Mesenchymal stem cell (in vitro differentiated cells and primary cell): Measurements from ENCODE around the gene PRTN3.

Experiments
- DNase-seq: peaks from one replicate; pipeline ENCODE4 v3.0.0-alpha.2; 2013
- H2AFZ ChIP-seq: one replicate; pipeline ENCODE4 v1.6.1; 2013; ENCODE audit warnings: low read depth, mild to moderate bottlenecking, control low read depth, inconsistent platforms, low read length, moderate library complexity
- H2AK5ac ChIP-seq: 2 replicates; pipeline ENCODE4 v1.6.1; 2013; ENCODE audit warnings: low read length, moderate library complexity, mild to moderate bottlenecking, inconsistent platforms; ENCODE audit not compliant: severe bottlenecking
- H2BK120ac ChIP-seq: one replicate; pipeline ENCODE4 v1.6.1; 2013; ENCODE audit warnings: low read depth, mild to moderate bottlenecking, inconsistent platforms, low read length, moderate library complexity
- H2BK12ac ChIP-seq, 2 experiments: one replicate each; pipeline ENCODE4 v1.6.1; 2013; ENCODE audit warnings: inconsistent platforms in 2 of 2, low read length in 2 of 2, mild to moderate bottlenecking in 2 of 2, moderate library complexity in 2 of 2, control low read depth in 1 of 2
- H2BK15ac ChIP-seq: one replicate; pipeline ENCODE4 v1.6.1; 2013; ENCODE audit warnings: mild to moderate bottlenecking, low read depth, inconsistent platforms; ENCODE audit not compliant: poor library complexity, severe bottlenecking
- H2BK5ac ChIP-seq: 2 replicates; pipeline ENCODE4 v1.6.1; 2013; ENCODE audit warnings: low read depth, mild to moderate bottlenecking, low read length, control low read depth, inconsistent platforms; ENCODE audit not compliant: poor library complexity, severe bottlenecking
- H3K14ac ChIP-seq, 2 experiments: one replicate each; pipeline ENCODE4 v1.6.1; 2013; ENCODE audit warnings: inconsistent platforms in 2 of 2, low read length in 2 of 2, control low read depth in 1 of 2, mild to moderate bottlenecking in 1 of 2, moderate library complexity in 1 of 2
- H3K18ac ChIP-seq, 2 experiments: one replicate each; pipeline ENCODE4 v1.6.1; 2013; ENCODE audit warnings: inconsistent platforms in 2 of 2, low read length in 2 of 2, control low read depth in 1 of 2, low read depth in 1 of 2, mild to moderate bottlenecking in 1 of 2
- H3K23ac ChIP-seq, 2 experiments: one replicate each; pipeline ENCODE4 v1.6.1; 2013; ENCODE audit warnings: inconsistent platforms in 2 of 2, low read length in 2 of 2, mild to moderate bottlenecking in 2 of 2, moderate library complexity in 2 of 2, control low read depth in 1 of 2
- H3K27ac ChIP-seq: 2 replicates; pipeline ENCODE4 v1.5.1; 2013; ENCODE audit warnings: mild to moderate bottlenecking, moderate library complexity, low read length, control low read depth, inconsistent platforms; ENCODE audit not compliant: poor library complexity, severe bottlenecking
- H3K27me3 ChIP-seq, 2 experiments: 2 replicates each; pipeline versions ENCODE4 v1.6.1 to v1.7.0; 2013; ENCODE audit warnings: low read length in 2 of 2, mild to moderate bottlenecking in 2 of 2, moderate library complexity in 2 of 2, control low read depth in 1 of 2, inconsistent platforms in 1 of 2; ENCODE audit not compliant: control insufficient read depth in 1 of 2, insufficient read depth in 1 of 2
- H3K36me3 ChIP-seq, 2 experiments: 2 replicates each; pipeline versions ENCODE4 v1.6.1 to v1.7.0; 2013; ENCODE audit warnings: low read length in 2 of 2, control low read depth in 1 of 2, inconsistent platforms in 1 of 2, low read depth in 1 of 2, mild to moderate bottlenecking in 1 of 2; ENCODE audit not compliant: insufficient read depth in 2 of 2, control insufficient read depth in 1 of 2
- H3K4ac ChIP-seq, 2 experiments: one replicate each; pipeline ENCODE4 v1.6.1; 2013; ENCODE audit warnings: inconsistent platforms in 2 of 2, low read length in 2 of 2, mild to moderate bottlenecking in 2 of 2, moderate library complexity in 2 of 2, control low read depth in 1 of 2, low read depth in 1 of 2
- H3K4me1 ChIP-seq: 2 replicates; pipeline ENCODE4 v1.6.1; 2013; ENCODE audit warnings: low read depth, low read length, control low read depth; ENCODE audit not compliant: control insufficient read depth, insufficient read depth
- H3K4me2 ChIP-seq: 2 replicates; pipeline ENCODE4 v1.6.1; 2013; ENCODE audit warnings: low read length, mild to moderate bottlenecking, inconsistent platforms; ENCODE audit not compliant: poor library complexity, severe bottlenecking
- H3K4me3 ChIP-seq, 2 experiments: 2 replicates each; pipeline versions ENCODE4 v1.5.1 to v1.7.0; 2013; ENCODE audit warnings: low read length in 2 of 2, mild to moderate bottlenecking in 2 of 2, control low read depth in 1 of 2, low read depth in 1 of 2; ENCODE audit not compliant: insufficient read depth in 1 of 2
- H3K79me1 ChIP-seq: replicated peaks from 2 replicates; pipeline ENCODE4 v1.6.1; 2013; ENCODE audit warnings: mild to moderate bottlenecking, control low read depth, low read length, inconsistent platforms; ENCODE audit not compliant: poor library complexity, severe bottlenecking
- H3K9ac ChIP-seq: 2 replicates; pipeline ENCODE4 v1.7.0; 2013; ENCODE audit warnings: mild to moderate bottlenecking, low read length, moderate library complexity
- H3K9me3 ChIP-seq: 2 replicates; pipeline ENCODE4 v1.7.0; 2013; ENCODE audit warnings: mild to moderate bottlenecking, low read length; ENCODE audit not compliant: control insufficient read depth
- H4K8ac ChIP-seq: one replicate; pipeline ENCODE4 v1.6.1; 2013; ENCODE audit warnings: inconsistent platforms, mild to moderate bottlenecking, low read length, moderate library complexity
- H4K91ac ChIP-seq: one replicate; pipeline ENCODE4 v1.6.1; 2013; ENCODE audit warnings: mild to moderate bottlenecking, low read length, inconsistent platforms
- WGBS: methylation state at CpG from one replicate; pipeline ENCODE4 v1.1.7; 2013; ENCODE audit warnings: mixed read lengths; 5-methylcytosine and 5-hydroxymethylcytosine counted together

Gene PRTN3

GRCh38 chr19:858868-859843 is 18.4 kb downstream of the PRTN3 start, which contains the start of gene CFD:
Gene CFD, plus strand, starts transcription at chr19:859664. Its CDS starts 26 bp downstream, at chr19:859690.
- Histone ChIP-seq H3K27me3 (no peaks in the 10 kb centered on the region), H2BK5ac (no peak within 1 kb of the TSS), H2BK15ac (peak within 1 kb of the TSS; percentile 48), H2AK5ac (peak within 1 kb of the TSS; percentile 36), H3K27ac (no peak within 1 kb of the TSS), H3K4ac (no peak within 1 kb of the TSS), H3K79me1 (no peaks in the 10 kb centered on the region), H3K4me2 (peak within 1 kb of the TSS; percentile 94), H3K4me3 (peak within 1 kb of the TSS; percentile 58 to 77), H4K91ac (peak within 1 kb of the TSS; percentile 14), H4K8ac (no peak within 1 kb of the TSS), H2BK120ac (no peak within 1 kb of the TSS), H3K9ac (peak within 1 kb of the TSS; percentile 78), H3K14ac (no peak within 1 kb of the TSS), H3K4me1 (peaks cover 30% of the 10 kb centered on the region), H2BK12ac (no peak within 1 kb of the TSS), H3K36me3 (peaks cover 0 to 3% of the 10 kb centered on the region in 2 experiments), H3K9me3 (no peaks in the 10 kb centered on the region), H2AFZ (no peak within 1 kb of the TSS), H3K23ac (no peak within 1 kb of the TSS), H3K18ac (no peak within 1 kb of the TSS)
- DNase-seq, result no peak
- 73% methylated on average over 16 of the region's 24 CpGs for WGBS

DNA sequence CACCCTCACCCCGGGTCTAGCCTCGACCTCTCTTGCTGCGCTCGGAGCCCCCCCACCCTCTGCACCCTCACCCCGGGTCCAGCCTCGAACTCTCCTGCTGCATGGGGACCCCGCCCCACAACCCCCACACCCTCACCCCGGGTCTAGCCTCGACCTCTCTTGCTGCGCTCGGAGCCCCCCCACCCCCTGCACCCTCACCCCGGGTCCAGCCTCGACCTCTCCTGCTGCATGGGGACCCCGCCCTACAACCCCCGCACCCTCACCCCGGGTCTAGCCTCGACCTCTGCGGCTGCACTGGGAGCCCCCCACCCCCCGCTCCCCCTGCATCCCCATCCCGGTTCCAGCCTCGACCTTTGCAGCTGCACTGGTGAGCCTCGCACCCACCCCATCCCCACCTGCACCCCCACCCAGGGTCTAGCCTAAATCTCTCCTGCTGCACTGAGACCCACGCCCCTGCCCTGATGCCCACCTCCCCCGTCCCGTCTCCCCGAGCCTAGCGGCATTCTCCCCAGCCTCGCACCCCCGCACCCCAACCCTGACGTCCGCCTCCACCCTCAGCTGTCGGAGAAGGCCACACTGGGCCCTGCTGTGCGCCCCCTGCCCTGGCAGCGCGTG is 20.4 kb downstream of the PRTN3 start:
- H2BK12ac ChIP-seq, result peak overlapping the region in 1 of 2 experiments; percentile 58
- peak overlapping the region; percentile 19 for H4K8ac ChIP-seq
- no peak overlapping the region for H3K18ac ChIP-seq
- H3K23ac ChIP-seq, result peak overlapping the region in 1 of 2 experiments; percentile 17
- H3K4me2 ChIP-seq, result no peak overlapping the region
- no peak overlapping the region for H3K4ac ChIP-seq
- H3K9ac ChIP-seq, result no peak overlapping the region
- no peak overlapping the region for H2AFZ ChIP-seq
- H3K4me1 ChIP-seq, result peaks cover 33% of the 10 kb centered on the region
- no peak overlapping the region for H3K27ac ChIP-seq
- no peak overlapping the region for H2BK120ac ChIP-seq
- no peak overlapping the region for H3K4me3 ChIP-seq
- H3K14ac ChIP-seq, result no peak overlapping the region
- H2AK5ac ChIP-seq, result no peak overlapping the region
- H3K36me3 ChIP-seq, result peaks cover 0 to 3% of the 10 kb centered on the region in 2 experiments
- WGBS, result 42% methylated on average over 25 of the region's 35 CpGs
- H4K91ac ChIP-seq, result no peak overlapping the region
- no peaks in the 10 kb centered on the region for H3K9me3 ChIP-seq
- H3K27me3 ChIP-seq, result no peaks in the 10 kb centered on the region
- H2BK15ac ChIP-seq, result no peak overlapping the region
- no peak for DNase-seq
- H3K79me1 ChIP-seq, result no peaks in the 10 kb centered on the region
- no peak overlapping the region for H2BK5ac ChIP-seq

DNA sequence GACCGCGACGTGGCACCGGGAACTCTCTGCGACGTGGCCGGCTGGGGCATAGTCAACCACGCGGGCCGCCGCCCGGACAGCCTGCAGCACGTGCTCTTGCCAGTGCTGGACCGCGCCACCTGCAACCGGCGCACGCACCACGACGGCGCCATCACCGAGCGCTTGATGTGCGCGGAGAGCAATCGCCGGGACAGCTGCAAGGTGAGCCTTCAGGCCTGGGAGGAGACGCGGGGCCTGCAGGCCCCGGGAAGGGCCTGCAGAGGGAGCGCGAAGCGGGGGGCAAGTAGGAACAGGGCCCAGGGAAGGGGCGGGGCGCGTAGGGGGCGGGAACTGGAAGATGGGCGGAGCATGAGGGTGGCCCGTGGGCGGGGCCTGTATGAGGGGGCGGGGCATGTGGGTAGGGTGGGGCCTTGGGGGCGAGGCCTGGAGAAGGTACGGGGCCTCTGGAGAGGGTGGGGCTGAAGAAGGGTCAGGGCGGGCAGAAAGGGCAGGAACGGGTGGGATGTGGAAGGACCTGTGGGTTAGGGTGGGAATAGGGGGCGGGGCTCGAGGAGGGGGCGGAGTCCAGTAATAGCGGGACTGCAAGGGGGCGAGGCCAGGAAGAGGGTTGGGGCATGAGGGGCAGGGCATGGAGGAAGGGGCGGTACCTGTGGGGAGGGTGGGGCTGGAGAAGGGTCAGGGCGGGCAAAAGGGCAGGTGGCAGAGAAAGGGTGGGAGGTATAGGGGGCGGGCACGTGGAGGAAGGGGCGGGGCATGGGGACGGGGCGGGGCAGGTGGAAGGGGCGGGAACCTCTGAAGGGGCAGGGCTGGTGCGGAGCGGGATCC is 21.2 kb downstream of the PRTN3 start:
- Histone ChIP-seq H2BK5ac (no peak overlapping the region), H2BK12ac (peak overlapping the region in 1 of 2 experiments; percentile 58), H3K4me3 (no peak overlapping the region), H3K27me3 (no peaks in the 10 kb centered on the region), H3K36me3 (peaks cover 0 to 3% of the 10 kb centered on the region in 2 experiments), H3K14ac (no peak overlapping the region), H2AFZ (no peak overlapping the region), H3K27ac (no peak overlapping the region), H3K79me1 (no peaks in the 10 kb centered on the region), H3K9me3 (no peaks in the 10 kb centered on the region), H3K9ac (no peak overlapping the region), H3K23ac (peak overlapping the region in 1 of 2 experiments; percentile 17), H3K4me2 (no peak overlapping the region), H3K4me1 (peaks cover 37% of the 10 kb centered on the region), H2BK15ac (no peak overlapping the region), H3K18ac (no peak overlapping the region), H4K8ac (peak overlapping the region; percentile 19), H2AK5ac (no peak overlapping the region), H4K91ac (no peak overlapping the region), H2BK120ac (no peak overlapping the region), H3K4ac (no peak overlapping the region)
- peak; percentile 39 for DNase-seq
- 6% methylated on average over 60 of the region's 60 CpGs for WGBS
